Panc1 (cell line): ENCODE measurements around the gene RSPH1.

Experiments used
- POLR2AphosphoS5 ChIP-seq: IDR thresholded peaks from 2 replicates; pipeline ENCODE4 v1.6.1; 2012; ENCODE audit warnings: mild to moderate bottlenecking, low read depth, low read length, moderate library complexity
- TF ChIP-seq, protein P1 (sequence below): fragments of 450-650 bp; IDR thresholded peaks from 2 replicates; pipeline ENCODE4 v1.5.1; 2017; ENCODE audit warnings: mild to moderate bottlenecking
- TF ChIP-seq, protein P2 (sequence below), 2 experiments: IDR thresholded peaks; 2 replicates each; pipeline ENCODE4 v1.6.1; 2011 to 2012; ENCODE audit warnings: low read depth in 2 of 2, control low read depth in 1 of 2, low read length in 1 of 2, mild to moderate bottlenecking in 1 of 2, moderate library complexity in 1 of 2; ENCODE audit not compliant: insufficient read depth in 1 of 2

DNA sequence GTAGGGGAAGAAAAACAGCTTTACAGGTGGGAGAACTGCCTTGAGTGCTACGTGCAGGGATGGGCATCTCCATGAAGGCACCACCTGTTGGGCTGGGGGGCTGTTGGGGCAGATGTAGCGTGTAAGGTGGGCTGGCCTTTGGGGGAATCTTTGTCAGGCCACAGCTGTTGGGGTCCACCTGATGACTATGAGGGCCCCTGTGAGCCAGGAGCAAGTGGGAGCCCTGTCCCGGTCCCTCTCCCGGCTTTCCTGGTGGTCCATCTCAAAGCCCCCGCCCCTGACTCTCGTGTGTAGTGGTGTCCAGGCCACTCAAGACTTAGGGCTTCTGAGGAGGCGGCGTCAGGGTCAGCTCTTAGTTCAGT lies 31.1 kb upstream of the RSPH1 start:
- no peak for TF ChIP-seq POLR2AphosphoS5
- TF ChIP-seq, protein P1, sequence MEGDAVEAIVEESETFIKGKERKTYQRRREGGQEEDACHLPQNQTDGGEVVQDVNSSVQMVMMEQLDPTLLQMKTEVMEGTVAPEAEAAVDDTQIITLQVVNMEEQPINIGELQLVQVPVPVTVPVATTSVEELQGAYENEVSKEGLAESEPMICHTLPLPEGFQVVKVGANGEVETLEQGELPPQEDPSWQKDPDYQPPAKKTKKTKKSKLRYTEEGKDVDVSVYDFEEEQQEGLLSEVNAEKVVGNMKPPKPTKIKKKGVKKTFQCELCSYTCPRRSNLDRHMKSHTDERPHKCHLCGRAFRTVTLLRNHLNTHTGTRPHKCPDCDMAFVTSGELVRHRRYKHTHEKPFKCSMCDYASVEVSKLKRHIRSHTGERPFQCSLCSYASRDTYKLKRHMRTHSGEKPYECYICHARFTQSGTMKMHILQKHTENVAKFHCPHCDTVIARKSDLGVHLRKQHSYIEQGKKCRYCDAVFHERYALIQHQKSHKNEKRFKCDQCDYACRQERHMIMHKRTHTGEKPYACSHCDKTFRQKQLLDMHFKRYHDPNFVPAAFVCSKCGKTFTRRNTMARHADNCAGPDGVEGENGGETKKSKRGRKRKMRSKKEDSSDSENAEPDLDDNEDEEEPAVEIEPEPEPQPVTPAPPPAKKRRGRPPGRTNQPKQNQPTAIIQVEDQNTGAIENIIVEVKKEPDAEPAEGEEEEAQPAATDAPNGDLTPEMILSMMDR: no peak
- TF ChIP-seq, protein P2, sequence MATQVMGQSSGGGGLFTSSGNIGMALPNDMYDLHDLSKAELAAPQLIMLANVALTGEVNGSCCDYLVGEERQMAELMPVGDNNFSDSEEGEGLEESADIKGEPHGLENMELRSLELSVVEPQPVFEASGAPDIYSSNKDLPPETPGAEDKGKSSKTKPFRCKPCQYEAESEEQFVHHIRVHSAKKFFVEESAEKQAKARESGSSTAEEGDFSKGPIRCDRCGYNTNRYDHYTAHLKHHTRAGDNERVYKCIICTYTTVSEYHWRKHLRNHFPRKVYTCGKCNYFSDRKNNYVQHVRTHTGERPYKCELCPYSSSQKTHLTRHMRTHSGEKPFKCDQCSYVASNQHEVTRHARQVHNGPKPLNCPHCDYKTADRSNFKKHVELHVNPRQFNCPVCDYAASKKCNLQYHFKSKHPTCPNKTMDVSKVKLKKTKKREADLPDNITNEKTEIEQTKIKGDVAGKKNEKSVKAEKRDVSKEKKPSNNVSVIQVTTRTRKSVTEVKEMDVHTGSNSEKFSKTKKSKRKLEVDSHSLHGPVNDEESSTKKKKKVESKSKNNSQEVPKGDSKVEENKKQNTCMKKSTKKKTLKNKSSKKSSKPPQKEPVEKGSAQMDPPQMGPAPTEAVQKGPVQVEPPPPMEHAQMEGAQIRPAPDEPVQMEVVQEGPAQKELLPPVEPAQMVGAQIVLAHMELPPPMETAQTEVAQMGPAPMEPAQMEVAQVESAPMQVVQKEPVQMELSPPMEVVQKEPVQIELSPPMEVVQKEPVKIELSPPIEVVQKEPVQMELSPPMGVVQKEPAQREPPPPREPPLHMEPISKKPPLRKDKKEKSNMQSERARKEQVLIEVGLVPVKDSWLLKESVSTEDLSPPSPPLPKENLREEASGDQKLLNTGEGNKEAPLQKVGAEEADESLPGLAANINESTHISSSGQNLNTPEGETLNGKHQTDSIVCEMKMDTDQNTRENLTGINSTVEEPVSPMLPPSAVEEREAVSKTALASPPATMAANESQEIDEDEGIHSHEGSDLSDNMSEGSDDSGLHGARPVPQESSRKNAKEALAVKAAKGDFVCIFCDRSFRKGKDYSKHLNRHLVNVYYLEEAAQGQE (IDR thresholded peaks at IDR 0.05; ENCODE audit: insufficient read depth in 1 of 2, low read depth in 2 of 2, low read length in 1 of 2): no peak
